ENCODE data around the gene AQP6. TPM values are rescaled to one million over a fixed set of nuclear protein-coding genes. Genes with fewer than 3 reads are reported as not detected.
A peak's percentile ranks its signal among the peaks of the same experiment; 100 is the strongest.

Gene AQP6
- total RNA-seq, 1 donor from 2014 or later = not detected

- DNase-seq = no peak
Measured at GRCh38 chr12:50004696-50005095, 31.9 kb downstream of the AQP6 start.

- DNase-seq = no peak
Measured at GRCh38 chr12:50005175-50005574, 32.4 kb downstream of the AQP6 start.

GRCh38 chr12:50006280-50006679, 33.5 kb downstream of the AQP6 start:
- no peak for DNase-seq

- peak; percentile 12 for DNase-seq
Measured at GRCh38 chr12:50006754-50007442, 34.2 kb downstream of the AQP6 start.

GRCh38 chr12:50013361-50014147, 40.8 kb downstream of the AQP6 start:
- DNase-seq = no peak

- no peak for DNase-seq
Measured at GRCh38 chr12:50014342-50014741, 41.6 kb downstream of the AQP6 start.

- DNase-seq = peak; percentile 81
Measured at GRCh38 chr12:50016501-50017475, 44.0 kb downstream of the AQP6 start.

GRCh38 chr12:50017641-50018040, 44.9 kb downstream of the AQP6 start:
- DNase-seq = no peak

- DNase-seq = no peak
Measured at GRCh38 chr12:50018154-50018553, 45.4 kb downstream of the AQP6 start.

GRCh38 chr12:50018968-50019367, 46.2 kb downstream of the AQP6 start:
- DNase-seq = no peak

GRCh38 chr12:50019524-50019923, 46.8 kb downstream of the AQP6 start:
- DNase-seq = no peak

- DNase-seq = no peak
Measured at GRCh38 chr12:50021031-50021430, 48.3 kb downstream of the AQP6 start.

- DNase-seq = no peak
Measured at GRCh38 chr12:50022903-50023302, 50.2 kb downstream of the AQP6 start.

GRCh38 chr12:50024227-50024626, 51.5 kb downstream of the AQP6 start:
- no peak for DNase-seq

GRCh38 chr12:50024805-50025186, 52.0 kb downstream of the AQP6 start:
- DNase-seq = peak; percentile 23

GRCh38 chr12:50025187-50026059, 52.7 kb downstream of the AQP6 start, which contains the start of gene RACGAP1:
Gene RACGAP1 (minus strand): TSS chr12:50025494. CDS start chr12:50016715, 8,779 bp downstream.
- DNase-seq = peak; percentile 99

GRCh38 chr12:50026691-50027090, 53.9 kb downstream of the AQP6 start:
- DNase-seq = no peak
